Neuron (in vitro differentiated cells): ENCODE data around the gene NAALADL1.

Experiments
- H2AFZ ChIP-seq: one replicate; pipeline ENCODE4 v1.6.1; 2013; ENCODE audit warnings: low read depth, mild to moderate bottlenecking, inconsistent platforms, low read length, moderate library complexity
- H3K27me3 ChIP-seq: one replicate; pipeline ENCODE4 v1.6.1; 2013; ENCODE audit warnings: low read length; ENCODE audit not compliant: insufficient read depth
- H3K36me3 ChIP-seq: one replicate; pipeline ENCODE4 v1.6.1; 2013; ENCODE audit warnings: low read length; ENCODE audit not compliant: insufficient read depth
- H3K4me1 ChIP-seq: one replicate; pipeline ENCODE4 v1.6.1; 2013; ENCODE audit warnings: low read length; ENCODE audit not compliant: insufficient read depth
- H3K4me3 ChIP-seq: 2 replicates; pipeline ENCODE4 v1.5.1; 2013; ENCODE audit warnings: mild to moderate bottlenecking, low read length, moderate library complexity
- H3K9me3 ChIP-seq: one replicate; pipeline ENCODE4 v1.6.1; 2013; ENCODE audit warnings: low read length

The NAALADL1 gene

DNA sequence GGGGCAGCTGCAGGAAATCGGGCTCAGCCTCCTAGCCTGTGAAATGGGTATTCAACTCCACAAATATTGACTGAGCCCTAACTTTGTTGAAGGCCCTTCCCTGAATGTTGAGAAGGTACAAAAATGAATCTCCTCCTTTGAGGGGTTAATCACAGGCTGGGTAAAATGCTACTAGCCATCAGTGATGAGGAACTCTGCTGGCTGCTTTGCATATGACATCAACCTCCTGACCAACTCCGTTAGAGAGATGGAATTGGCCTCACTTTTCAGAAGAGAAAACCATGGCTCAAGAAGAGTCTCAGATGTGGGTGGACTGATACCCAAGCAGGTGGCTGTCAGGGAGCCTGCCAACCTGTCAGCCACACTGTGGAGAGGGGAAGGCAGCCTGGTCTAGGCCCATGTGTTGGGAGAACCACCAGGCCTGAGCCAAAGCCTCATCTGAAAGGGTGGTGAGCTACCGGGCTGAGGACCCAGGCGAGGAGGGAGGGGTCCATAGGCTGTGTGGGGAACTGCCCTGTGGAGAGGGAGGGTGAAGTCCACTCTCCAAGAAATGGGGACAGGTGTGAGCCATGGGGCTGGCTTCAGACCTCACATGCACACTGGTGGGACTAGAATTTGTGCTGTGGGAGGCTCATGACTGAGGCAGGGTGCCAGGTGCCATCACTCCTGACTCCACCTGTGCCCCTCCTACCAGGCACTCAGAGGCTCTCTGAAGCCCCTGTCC, 13.7 kb upstream of the NAALADL1 start:
- Histone ChIP-seq H3K9me3 (no peaks in the 10 kb centered on the region), H3K27me3 (no peaks in the 10 kb centered on the region), H3K4me1 (no peaks in the 10 kb centered on the region), H3K4me3 (no peak overlapping the region), H2AFZ (no peak overlapping the region), H3K36me3 (peaks cover 8% of the 10 kb centered on the region)

DNA sequence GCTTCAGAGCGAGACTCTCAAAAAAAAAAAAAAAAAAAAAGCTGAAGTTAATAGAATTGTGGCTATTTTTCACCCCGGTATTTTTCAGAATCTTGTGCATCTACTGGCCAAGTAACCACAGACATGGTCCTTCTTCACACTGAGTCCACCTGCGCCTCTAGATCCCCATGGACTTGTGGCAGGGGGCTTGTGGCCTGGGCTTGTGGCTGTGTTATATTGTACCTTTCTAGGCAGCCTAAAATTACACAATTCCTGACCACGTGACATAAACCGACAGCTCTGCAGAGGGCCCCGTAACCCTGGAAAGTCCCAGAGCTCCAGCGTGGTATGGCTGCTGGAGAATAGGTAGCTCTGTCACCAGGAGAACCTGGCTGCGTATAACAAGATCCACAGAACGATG, 10.9 kb upstream of the NAALADL1 start:
- no peaks in the 10 kb centered on the region for H3K36me3 ChIP-seq
- H3K27me3 ChIP-seq = no peaks in the 10 kb centered on the region
- no peak overlapping the region for H3K4me3 ChIP-seq
- H2AFZ ChIP-seq = no peak overlapping the region
- H3K9me3 ChIP-seq = no peaks in the 10 kb centered on the region
- peaks cover 3% of the 10 kb centered on the region for H3K4me1 ChIP-seq

DNA sequence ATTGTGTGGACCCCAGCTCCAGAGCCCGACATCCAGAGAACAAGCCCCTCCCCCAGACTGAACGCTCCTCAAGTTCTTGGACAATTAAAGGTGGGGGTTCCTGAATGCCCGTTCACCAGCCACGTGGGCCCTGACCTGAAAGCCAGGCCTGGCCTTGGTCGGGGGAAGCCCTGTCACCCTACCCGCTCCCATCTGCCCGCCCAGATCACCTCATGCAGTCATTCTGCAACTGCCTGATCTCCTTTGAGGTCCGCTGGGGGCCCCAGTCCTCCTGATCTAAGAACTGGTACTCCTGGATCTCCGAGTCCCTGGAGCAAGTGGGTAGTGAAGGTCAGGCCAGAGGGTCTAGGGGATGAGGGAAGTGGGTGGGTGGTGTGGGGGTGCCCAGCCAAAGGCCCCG, 9.1 kb upstream of the NAALADL1 start:
- Histone ChIP-seq H3K36me3 (no peaks in the 10 kb centered on the region), H3K27me3 (no peaks in the 10 kb centered on the region), H3K4me3 (no peak overlapping the region), H2AFZ (no peak overlapping the region), H3K4me1 (peaks cover 3% of the 10 kb centered on the region), H3K9me3 (no peaks in the 10 kb centered on the region)

DNA sequence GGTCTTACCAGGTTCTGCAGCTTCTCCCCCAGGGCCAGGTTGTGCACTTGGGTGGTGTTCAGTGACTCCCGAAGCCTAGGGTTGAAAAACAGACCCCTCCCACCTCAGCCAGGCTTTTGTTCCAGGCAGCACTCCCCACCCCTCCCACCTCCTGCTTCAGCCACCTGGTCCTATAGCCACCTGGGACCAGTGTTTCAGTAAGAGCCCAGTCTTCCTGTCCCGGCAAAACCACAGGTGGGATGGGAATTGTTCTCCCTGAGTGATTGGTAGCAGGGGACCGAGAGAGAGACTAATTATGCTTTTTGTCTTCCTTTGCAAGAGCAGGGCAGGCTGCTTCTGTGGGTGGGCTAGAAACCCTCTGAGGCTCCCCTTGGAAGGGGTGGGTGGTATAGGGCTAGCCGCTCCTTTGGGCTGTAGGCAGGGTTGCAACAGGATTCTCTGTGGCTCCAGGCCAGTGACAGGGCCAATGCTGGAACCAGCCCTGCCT, 8.5 kb upstream of the NAALADL1 start:
- H3K36me3 ChIP-seq = no peaks in the 10 kb centered on the region
- H2AFZ ChIP-seq = no peak overlapping the region
- no peak overlapping the region for H3K4me3 ChIP-seq
- H3K9me3 ChIP-seq = no peaks in the 10 kb centered on the region
- no peaks in the 10 kb centered on the region for H3K27me3 ChIP-seq
- H3K4me1 ChIP-seq = peaks cover 3% of the 10 kb centered on the region

DNA sequence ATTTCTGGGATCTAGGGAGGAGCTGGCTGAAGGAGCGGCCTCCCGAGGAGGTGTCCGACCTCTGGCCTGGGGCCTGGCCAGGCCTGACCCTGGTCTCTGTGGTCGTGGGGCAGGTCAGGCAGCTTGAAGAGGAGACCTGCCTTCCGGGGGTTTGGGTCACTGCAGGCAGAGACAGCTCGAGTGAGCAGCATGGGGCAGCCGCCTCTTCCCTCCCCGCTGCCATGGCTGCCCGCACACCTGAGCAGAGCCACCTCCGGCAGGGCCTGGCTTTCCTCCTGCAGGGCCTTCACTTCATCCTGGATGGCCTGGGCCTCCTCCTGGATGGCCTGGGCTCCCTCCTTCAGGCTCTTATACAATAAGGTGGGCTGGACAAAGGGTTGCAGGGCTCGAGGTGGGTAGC, 8.0 kb upstream of the NAALADL1 start:
- H2AFZ ChIP-seq = no peak overlapping the region
- no peaks in the 10 kb centered on the region for H3K36me3 ChIP-seq
- peaks cover 3% of the 10 kb centered on the region for H3K4me1 ChIP-seq
- no peak overlapping the region for H3K4me3 ChIP-seq
- H3K27me3 ChIP-seq = no peaks in the 10 kb centered on the region
- H3K9me3 ChIP-seq = no peaks in the 10 kb centered on the region

DNA sequence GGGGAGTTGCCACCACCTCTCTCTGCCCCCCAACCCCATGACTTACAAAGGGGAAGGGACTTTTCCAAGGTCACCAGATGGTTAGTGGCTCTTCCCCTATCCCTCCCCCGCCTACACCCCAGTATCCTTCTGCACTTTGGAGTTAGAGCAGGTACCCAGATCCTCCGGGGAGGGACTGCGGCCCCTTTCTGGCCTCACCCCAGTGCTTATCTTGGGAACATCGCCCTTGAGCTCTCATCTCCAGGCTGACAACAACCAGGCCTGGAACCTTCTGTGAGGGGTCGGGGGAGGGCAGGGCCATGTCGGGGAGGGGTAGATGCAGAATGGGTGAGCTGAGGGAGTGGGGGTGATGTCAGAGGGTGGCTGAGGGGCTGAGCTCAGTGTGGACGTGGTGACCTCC, 7.5 kb upstream of the NAALADL1 start:
- peaks cover 3% of the 10 kb centered on the region for H3K4me1 ChIP-seq
- H3K36me3 ChIP-seq = no peaks in the 10 kb centered on the region
- H2AFZ ChIP-seq = no peak overlapping the region
- no peaks in the 10 kb centered on the region for H3K27me3 ChIP-seq
- no peak overlapping the region for H3K4me3 ChIP-seq
- no peaks in the 10 kb centered on the region for H3K9me3 ChIP-seq

DNA sequence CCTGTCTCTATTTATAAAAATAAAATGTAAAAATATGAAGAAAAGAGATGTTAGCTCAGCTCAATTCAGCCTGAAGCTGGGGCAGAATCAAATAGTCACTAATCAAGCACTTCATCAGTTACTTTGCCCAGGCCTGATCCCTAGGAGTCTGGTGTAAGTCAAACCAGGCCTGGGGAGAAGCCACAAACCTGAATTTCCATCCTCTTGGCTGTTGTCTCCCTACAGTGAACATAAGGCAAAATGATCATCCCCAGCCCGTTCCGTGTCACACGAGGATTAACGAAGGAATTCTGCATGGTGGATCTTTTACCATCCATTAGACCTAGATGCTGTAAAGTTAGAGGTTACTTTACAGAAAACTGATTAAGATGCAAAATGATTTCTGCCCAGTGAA, 6.5 kb upstream of the NAALADL1 start:
- Histone ChIP-seq H3K27me3 (no peaks in the 10 kb centered on the region), H3K36me3 (no peaks in the 10 kb centered on the region), H2AFZ (no peak overlapping the region), H3K4me3 (no peak overlapping the region), H3K9me3 (no peaks in the 10 kb centered on the region), H3K4me1 (peaks cover 3% of the 10 kb centered on the region)

DNA sequence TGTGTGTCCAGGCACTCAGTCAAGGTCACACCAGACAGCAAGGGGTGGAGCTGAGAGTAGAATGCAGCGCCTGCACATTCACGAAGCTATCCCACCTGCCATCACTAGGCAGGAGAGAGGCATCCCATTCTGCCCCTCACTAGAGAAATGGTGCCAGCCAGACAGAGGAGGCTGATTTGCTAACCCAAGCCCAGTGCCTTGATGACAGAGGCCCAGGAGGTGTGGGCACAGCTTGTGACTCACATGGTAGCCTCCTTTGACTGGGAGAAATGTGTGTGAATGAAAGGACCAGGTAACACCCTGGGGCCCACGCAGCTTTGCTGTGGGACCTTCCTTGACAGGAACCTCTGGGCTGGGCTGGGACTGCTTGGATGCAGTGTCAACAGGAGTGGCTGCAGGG, 5.2 kb upstream of the NAALADL1 start:
- H3K9me3 ChIP-seq = no peaks in the 10 kb centered on the region
- H3K4me1 ChIP-seq = peaks cover 3% of the 10 kb centered on the region
- no peak overlapping the region for H3K4me3 ChIP-seq
- H3K27me3 ChIP-seq = no peaks in the 10 kb centered on the region
- no peak overlapping the region for H2AFZ ChIP-seq
- no peaks in the 10 kb centered on the region for H3K36me3 ChIP-seq

DNA sequence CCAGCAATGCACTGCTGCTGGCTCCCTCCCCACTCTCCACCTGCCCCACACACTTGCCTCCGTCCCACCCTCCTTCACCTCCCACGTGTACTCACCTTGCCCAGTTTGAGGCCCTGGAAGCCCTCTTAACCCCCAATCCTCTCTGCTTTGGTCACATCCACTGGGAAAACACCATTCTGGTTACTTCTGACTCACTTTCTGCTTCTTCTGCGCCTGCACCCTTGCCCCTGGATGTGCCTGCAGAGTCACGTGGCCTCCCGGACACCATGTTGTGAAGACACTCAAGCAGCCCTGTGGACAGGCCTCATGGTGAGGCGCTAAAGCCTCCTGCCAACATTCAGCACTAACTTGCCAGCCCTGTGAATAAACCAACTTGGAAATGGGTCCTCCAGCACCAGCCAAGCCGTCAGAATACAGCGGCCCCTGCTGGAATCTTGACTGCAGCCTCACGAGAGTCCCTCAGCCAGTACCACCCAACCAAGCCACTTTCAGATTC, 2.6 kb upstream of the NAALADL1 start:
- H3K36me3 ChIP-seq = no peaks in the 10 kb centered on the region
- no peak overlapping the region for H2AFZ ChIP-seq
- no peaks in the 10 kb centered on the region for H3K27me3 ChIP-seq
- no peaks in the 10 kb centered on the region for H3K4me1 ChIP-seq
- H3K4me3 ChIP-seq = no peak overlapping the region
- H3K9me3 ChIP-seq = no peaks in the 10 kb centered on the region

DNA sequence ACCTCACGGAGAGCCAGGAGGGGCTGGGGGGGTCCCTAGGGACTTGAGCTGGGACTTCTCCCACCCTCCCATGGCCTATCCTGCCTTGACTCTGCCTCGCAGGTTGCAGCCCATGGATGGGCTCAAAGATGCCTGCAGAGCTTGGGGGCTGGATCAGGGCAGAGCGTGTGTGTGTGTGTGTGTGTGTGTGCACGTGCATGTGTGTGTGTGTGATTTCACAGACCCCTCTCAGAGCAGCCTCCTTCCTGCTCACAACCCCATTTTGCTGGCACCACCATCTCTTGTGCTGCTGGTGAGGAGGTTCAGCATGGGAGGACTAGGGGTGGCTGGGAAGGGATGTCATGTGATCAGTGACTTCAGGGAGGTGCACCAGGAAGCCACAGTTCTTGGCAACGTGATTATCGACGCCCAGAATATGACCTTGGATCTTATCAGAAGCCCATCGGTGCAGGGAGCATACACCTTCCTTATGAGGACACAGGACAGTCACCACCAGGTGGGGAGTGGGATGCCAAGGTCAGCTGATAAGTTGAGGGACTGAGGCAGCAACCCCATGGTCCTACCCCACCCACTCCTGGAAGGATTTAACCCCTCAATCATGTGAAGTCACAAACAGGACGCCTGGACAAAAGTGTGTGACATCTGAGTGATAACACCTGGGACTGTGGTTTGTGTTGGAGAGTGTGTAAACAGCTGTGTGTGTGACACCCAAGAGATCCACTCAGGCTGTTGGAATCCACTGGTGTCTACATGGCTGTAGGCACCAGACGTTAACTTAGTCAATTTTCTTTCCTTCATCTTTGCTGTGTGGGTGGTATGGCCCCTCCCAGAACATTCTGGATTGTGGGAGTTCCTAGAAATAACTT, 1.8 kb upstream of the NAALADL1 start:
- H3K4me3 ChIP-seq = no peak overlapping the region
- no peaks in the 10 kb centered on the region for H3K4me1 ChIP-seq
- H3K9me3 ChIP-seq = no peaks in the 10 kb centered on the region
- H2AFZ ChIP-seq = no peak overlapping the region
- no peaks in the 10 kb centered on the region for H3K36me3 ChIP-seq
- H3K27me3 ChIP-seq = no peaks in the 10 kb centered on the region

DNA sequence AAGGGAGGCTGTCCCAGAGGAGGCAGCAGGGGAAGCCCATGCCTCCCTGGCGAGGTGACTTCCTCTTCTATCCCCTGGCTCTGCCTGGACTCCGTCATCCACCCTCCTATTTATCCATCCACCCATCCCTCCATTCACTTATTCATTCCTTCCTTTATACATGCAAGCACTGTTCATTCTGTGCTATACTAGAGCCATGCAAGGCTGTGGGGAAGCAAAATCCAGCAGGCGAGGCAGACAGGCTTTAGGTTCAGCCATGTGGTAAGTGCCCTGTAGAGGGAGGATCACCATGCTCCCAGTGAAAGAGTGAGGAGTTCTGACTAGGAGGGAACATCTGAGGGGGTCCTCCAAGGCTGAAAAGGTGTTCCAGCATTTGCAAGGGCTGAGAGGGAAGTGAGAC, 1.2 kb upstream of the NAALADL1 start:
- H3K4me1 ChIP-seq = no peaks in the 10 kb centered on the region
- no peaks in the 10 kb centered on the region for H3K9me3 ChIP-seq
- no peaks in the 10 kb centered on the region for H3K36me3 ChIP-seq

DNA sequence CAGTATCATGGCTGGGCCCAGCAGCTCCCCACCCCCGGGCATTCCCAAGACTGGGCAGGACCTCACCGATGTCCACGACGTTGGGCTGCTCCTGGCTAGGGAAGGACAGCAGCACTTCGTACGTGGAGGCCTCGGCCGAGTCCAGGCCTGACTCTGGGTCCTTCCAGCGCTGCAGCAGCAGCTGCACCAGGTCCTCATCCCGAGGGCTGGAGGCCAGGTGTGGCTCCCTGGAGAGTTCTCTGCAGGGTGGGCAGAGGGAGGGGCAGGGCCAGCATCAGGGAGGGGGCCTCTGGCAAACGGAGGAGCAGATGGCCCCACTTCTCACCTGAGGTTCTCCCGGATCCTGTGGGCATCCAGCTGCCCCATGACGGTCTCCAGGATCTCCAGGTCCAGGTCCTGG, 341 bp downstream of the NAALADL1 start:
- no peak overlapping the region for H3K4me3 ChIP-seq
- no peaks in the 10 kb centered on the region for H3K9me3 ChIP-seq
- no peaks in the 10 kb centered on the region for H3K4me1 ChIP-seq
- no peak overlapping the region for H2AFZ ChIP-seq
- H3K36me3 ChIP-seq = no peaks in the 10 kb centered on the region
- peaks cover 6% of the 10 kb centered on the region for H3K27me3 ChIP-seq

More for the DNA sequence above, 1.2 kb upstream of the NAALADL1 start:
- no peaks in the 10 kb centered on the region for H3K27me3 ChIP-seq
- no peak overlapping the region for H3K4me3 ChIP-seq
- H2AFZ ChIP-seq = no peak overlapping the region

DNA sequence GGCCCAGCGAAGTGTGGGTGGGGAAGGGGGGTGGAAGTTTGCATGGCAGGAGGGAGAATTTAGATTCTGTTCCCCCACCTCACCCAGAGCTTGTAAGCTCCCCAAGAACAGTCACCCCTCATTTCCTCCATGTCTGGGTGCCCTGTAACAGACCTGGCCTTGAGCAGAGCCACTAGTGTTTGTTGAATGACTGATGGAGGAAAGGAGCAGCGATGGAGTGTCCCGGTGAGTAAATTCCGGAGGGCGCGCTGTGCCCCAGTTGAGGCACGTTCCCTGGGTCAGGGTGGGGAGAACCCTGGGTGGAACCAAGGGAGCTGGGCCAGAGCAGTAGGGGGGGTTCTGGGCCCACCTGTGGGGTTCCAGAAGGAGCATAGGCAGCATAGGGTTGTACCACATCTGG, 827 bp downstream of the NAALADL1 start:
- H3K36me3 ChIP-seq = no peaks in the 10 kb centered on the region
- H3K4me3 ChIP-seq = no peak overlapping the region
- H3K27me3 ChIP-seq = peaks cover 8% of the 10 kb centered on the region
- H2AFZ ChIP-seq = no peak overlapping the region
- H3K9me3 ChIP-seq = no peaks in the 10 kb centered on the region
- no peaks in the 10 kb centered on the region for H3K4me1 ChIP-seq
